Activated CD4-positive, alpha-beta T cell treated with anti-CD3 and anti-CD28 coated beads, Interleukin-2, amount 50 U/mL, for 1 hour (primary cell): ENCODE data around the gene NUP62CL.
"Not testable (repeated sequence)": the region's sequence is repeated elsewhere in the genome, so short reads cannot be mapped to it uniquely, and the experiment has no call there.

Experiments
- DNase-seq: peaks from one replicate; pipeline ENCODE4 v3.0.0-alpha.2; 2020

NUP62CL gene, protein sequence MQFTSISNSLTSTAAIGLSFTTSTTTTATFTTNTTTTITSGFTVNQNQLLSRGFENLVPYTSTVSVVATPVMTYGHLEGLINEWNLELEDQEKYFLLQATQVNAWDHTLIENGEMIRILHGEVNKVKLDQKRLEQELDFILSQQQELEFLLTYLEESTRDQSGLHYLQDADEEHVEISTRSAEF

DNA sequence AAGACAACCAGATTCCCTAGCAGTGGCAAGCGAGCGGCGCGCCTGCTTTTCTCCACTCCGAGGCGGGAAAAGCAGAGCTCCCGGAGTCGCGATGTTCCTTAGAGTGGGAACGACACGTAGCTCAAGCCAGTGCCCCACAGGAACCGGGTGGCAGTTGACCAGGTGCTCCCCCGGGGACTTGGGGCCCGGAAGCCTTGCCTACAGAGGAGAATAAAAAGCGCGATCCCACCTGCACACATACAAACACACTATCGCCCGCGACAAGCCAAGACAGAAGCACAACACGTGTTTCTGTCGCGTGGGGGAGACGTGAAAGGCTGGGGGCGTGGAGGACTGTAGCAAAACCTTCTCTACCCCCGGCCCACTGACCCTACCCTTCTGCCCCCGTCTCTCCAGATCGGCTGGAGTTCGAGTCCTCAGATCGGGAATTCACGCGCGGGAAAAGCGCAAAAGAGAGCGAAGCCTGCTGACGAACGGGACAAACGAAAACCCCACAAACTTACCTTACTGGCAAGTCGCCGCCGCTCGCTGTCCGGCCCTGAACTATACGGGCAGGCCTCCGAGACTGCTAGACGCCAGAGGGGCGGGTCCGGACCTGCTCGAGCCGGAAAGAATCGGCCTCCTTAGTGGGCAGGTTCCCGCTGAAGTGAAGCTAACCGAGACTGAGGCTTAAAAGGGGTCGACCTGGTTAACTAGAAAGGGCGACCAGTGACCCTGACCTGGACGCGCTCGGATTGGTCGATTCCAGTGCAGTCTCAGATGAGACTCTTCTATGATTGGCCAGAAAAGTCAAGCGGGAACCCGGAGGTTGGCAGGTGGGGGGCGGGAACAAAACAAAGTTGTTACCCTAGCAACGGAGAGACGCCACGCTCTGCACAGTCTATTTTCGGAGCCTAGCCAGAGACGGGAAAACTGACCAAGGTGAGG is at the start of gene NUP62CL, which contains the start of gene DNAAF6:
Gene NUP62CL (minus strand): TSS at position 664 of the 927 bp plus-strand sequence. CDS start 31,287 bp downstream, outside the sequence.
Gene DNAAF6 (plus strand): TSS at position 842 of the 927 bp plus-strand sequence. CDS start 6,265 bp downstream, outside the sequence.
- peak; percentile 63 for DNase-seq

DNA sequence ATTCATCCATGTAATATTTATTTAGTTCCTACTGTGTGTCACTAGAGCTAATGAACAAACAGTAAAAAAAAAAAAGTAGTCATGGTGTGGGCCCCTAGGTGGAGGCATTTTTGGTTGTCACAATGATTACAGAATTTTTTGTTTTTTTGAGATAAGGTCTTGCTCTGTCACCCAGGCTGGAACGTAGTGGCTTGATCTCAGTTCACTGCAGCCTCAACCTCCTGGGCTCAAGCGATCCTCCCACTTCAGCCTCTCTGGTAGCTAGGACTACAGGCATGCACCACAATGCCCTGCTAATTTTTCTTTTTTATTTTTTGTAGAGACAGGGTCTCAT is 22.2 kb upstream of the NUP62CL start:
- no peak for DNase-seq

DNA sequence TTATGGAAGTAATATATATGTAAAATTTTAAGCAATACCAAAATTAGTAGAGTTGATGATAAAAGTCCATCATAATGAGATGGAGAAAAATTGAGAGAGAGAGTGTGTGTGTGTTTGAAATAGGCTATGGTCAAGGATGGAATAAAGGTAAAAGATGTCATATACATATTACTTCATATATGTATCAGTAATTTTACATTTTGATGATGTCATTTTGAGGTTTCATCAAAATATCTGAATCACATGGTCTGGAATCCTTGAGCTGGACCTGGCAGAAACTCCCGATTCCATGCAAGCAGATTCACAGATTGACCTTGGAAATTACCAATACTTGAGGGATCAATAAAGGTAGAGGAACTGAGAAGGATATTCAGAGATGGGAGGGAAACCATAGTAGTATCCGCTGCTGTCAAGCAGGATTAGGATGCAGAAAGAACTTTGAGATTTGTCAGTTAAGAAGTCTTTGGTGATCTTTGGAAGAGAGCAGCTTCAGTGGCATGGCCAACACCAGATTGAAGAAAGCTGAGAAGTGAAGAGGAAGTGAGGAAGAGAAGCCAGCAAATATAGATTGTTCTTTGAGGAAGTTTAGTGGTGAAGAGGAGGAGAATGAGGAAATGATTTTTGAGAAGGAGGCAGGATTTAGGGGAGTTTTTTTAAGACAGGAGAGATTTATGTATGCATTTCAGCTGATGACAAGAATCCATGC is 21.7 kb upstream of the NUP62CL start:
- no peak for DNase-seq

DNA sequence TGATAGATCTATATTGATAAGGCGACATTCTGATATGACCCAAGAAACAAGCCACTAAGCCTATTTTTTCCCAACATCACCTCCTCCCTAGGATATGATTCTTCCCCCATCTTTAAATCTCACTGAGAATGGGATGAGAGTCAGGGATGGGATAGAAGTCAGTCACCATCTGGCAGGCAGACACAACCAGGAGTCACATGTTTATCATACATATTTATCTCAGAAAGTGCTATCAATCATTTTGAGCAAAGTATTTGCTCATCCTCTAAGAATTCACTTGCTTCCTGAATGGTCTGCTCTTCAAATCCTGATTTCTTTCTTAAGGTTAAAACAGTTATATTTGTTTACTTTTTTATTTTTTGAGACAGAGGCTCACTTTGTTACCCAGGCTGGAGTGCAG is 20.5 kb upstream of the NUP62CL start:
- no peak for DNase-seq

DNA sequence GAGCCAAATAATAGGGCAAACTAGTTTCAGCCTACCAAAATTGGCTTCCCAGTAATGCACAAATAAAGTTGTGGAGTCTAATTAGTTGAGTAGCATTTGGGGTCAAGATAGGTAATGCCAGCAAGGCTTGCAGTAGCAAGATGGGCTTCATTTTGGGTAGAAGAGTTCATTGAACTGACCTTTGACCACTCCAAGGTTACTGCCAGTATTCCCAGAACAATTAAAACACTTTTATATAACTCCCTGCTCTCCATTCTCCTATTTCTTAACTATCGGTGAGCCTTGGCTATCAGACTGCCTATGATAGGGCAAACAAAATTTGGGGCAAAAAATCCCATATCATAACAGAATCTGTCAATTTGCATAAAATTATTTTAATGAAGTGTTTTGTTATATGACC is 7.2 kb upstream of the NUP62CL start:
- DNase-seq: no peak

DNA sequence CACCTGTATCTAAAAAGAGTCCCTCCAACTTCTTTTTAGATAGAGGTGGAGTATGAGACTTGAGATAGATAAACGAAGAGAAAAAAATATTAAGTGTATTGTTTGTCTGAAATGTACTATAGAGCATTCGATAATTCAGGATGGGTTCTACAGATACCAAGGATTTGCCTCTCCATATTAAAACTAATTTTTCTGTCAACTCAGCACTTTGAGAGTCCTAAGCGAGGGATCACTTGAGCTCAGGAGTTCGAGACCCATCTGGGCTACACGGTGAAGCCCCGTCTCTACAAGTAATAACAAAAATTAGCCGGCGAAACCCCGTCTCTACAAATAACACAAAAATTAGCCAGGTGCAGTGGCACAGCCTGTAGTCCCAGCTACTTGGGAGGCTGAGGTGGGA is 1.7 kb upstream of the NUP62CL start:
- no peak for DNase-seq

DNA sequence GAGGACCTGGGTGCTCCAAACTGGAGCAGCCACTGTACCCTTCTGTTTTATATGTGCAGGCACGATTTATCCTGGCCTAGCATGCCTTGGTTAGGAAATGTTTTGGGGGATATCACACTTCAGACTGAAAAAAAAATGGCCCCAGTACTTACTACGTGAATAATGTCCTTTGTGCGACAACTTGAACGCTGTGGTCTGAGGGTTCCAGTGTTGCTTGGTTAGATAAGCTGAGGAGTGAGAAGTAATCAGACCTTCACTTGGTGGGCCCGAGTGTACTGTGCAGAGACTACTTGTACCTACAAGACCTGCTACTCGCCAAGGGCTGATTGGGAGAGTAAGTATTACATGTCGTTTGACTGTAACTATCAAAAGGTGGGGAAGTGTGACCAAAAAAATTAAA is 856 bp upstream of the NUP62CL start:
- DNase-seq: no peak

DNA sequence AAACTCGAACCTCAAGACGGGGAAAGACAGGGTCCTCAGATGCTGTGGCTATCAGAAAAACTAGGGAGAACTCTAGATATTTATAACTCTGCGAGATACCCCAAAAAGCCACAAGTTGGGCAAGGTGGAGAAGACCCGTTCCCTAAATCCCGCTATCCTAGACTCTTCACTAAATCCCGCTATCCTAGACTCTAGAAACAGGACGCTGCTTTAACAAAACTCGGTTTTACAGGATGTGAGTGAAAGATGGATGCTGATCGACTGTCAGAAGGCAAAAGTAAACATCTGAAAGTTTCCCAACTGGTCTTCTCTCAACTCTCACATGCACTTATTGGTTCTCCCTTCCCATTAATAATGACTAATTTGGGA is 448 bp upstream of the NUP62CL start:
- no peak for DNase-seq

DNA sequence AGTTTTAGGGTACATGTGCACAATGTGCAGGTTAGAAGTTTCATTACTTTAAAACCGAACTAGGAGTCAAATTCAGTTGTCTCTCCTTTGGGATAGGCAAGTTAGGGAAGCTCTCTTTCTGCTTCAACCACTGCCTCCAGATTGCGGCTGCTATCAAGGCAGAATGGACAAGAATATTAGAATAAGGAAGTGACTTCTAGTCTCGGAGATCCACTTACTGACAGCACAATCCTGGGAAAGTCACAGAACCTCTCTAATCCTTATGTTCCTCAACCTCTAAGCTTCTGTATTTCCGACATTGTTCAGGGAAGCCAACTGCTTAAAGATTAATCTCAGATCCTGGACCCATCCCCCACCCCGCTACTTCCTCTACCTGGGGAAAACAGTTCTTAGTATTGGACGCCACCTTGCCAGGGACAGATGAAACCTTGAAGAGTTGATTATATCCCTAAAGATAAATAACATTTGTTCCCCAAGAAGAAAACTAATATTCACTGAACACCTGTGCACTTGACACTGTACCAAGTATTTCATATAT is 2.1 kb downstream of the NUP62CL start:
- no peak for DNase-seq

DNA sequence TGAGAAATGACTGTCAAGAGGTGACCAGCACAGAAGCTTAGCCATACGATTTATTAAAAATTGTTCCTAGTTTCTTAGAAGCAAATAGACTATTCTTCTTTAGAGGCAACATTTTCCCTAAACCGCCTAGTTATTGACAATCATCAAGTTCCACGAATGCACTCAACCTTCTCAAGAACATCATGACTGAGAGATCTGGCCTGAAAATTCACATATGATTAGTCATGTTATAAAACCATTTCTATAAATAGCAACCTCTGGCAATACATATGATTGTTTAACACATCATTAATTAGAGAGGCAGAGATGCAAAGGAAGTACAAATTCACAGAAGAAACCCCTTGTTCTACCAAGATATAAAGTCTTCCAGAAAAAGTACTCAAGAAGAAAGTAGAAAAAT is 6.7 kb downstream of the NUP62CL start:
- DNase-seq: no peak

DNA sequence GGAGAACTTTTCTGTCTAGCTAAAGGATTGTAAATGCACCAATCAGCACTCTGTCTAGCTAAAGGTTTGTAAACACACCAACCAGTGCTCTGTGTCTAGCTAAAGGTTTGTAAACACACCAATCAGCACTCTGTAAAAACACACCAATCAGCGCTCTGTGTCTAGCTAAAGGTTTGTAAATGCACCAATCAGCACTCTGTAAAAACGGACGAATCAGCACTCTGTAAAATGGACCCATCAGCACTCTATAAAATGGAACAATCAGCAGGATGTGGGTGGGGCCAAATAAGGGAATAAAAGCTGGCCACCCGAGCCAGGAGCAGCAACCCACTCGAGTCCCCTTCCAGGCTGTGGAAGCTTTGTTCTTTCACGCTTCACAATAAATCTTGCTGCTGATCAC is 8.2 kb downstream of the NUP62CL start:
- not testable (repeated sequence) for DNase-seq

DNA sequence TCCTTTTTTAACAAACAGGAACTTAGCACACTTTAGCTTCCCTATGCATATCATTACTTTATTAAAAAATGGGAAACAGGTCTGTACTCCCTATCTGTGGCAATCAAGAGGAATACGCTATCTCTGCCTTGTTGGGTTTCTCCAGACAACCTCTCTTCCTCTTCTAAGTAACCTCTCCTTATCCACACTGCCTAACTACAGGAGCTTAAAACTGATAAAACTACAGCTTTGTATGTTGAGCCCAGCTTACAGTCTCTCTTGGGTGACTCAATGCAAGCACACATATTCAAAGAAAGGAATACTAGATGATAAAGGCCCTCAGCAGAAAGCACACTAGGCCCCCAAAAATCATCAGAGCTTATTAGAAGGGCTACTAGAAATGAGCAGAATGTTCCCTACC is 8.9 kb downstream of the NUP62CL start:
- no peak for DNase-seq

DNA sequence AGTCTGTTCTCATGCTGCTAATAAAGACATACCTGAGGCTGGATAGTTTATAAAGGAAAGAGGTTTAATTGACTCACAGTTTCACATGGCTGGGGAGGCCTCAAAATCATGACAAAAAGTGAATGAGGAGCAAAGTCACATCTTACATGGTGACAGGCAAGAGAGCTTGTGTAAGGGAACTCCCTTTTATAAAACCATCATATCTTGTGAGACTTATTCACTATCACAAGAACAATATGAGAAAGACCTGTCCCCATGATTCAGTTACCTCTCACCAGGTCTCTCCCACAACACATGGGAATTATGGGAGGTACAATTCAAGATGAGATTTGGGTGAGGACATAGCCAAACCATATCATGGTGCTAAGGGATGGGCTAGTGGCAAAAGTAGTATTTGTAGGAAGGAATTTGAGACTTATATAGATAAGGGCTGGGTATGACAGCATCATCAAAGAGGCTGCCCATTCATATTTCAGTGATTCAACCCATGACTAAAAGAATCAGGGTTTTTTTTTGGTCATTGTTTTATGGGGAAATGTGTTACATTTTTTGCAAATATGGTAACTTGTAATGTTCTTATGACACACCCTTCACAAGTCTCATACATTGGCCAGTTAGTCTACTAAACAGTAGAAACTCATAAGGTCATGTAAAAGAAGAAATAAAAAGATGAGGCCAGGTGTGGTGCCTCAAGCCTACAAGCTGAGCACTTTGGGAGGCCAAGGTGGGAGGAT is 34.7 kb downstream of the NUP62CL start:
- no peak for DNase-seq

DNA sequence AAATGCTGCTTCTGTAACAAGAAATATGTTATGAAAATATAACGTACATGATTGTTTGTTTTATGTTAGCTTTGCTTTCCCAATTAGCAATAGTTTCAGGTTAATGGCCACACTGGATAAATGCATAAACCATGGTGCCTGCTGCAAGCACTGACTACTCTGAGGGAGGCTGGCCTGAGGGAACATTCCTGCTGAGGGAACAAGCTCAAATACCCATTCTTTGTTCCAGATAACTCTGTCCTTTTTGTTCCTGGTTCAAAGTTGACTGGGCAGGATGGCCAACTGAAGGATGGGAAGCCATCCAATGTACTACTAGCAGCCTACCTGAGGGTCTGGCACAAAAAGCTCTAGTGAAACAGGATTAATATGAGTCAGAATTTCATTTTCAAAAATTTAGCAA is 37.5 kb downstream of the NUP62CL start:
- no peak for DNase-seq

DNA sequence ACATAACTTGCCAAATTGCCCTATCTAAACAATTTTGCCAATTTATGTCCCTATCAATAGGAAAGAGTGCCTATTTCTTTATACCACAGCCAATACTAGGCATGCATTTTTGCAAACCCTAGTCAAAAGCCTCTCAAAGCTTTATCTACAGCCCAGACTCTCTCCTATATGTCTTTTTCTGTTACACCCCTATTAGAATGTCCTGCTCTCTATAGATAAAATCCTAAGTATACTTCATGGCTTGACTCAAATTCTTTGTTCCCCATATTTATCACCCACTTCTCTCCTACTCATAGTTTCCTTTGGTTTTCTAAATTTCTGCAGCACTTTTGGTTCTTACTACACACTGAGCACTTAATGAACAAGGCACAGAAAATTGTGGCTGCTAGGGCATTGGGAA is 38.0 kb downstream of the NUP62CL start:
- no peak for DNase-seq

DNA sequence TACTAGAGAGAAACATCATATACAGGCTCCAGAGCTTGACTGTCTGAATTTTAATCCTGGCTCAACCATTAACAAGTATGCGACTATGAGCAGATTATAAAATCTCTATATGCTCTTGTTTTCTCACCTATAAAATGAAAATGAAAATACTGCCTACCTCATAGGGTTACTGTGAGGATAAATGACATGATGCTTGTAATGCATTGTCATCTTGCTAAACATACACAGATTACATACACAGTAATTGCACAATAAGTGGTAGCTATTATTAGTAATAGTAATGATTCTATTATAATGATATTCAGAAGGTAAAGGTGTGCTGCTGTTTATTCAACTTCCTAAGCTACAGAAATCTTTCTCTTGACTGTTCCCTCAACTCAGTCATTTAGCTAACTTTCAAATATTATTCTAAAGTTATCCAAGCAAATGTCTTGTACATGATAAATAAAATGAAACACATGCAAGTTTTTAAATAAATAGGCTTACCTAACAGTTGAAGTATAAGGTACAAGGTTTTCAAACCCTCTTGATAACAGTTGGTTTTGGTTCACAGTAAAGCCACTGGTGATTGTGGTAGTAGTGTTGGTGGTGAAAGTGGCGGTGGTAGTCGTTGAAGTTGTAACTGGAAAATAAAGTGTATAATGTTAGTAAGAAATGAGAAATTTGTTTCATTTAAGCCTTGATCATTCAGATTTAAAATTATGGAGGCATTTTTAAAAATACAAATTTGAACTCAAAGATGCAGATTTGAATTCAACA is 38.9 kb downstream of the NUP62CL start:
- no peak for DNase-seq

DNA sequence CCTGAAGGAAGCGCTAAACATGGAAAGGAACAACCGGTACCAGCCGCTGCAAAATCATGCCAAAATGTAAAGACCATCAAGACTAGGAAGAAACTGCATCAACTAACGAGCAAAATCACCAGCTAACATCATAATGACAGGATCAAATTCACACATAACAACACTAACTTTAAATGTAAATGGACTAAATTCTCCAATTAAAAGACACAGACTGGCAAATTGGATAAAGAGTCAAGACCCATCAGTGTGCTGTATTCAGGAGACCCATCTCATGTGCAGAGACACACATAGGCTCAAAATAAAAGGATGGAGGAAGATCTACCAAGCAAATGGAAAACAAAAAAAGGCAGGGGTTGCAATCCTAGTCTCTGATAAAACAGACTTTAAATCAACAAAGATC is 48.6 kb downstream of the NUP62CL start:
- not testable (repeated sequence) for DNase-seq

DNA sequence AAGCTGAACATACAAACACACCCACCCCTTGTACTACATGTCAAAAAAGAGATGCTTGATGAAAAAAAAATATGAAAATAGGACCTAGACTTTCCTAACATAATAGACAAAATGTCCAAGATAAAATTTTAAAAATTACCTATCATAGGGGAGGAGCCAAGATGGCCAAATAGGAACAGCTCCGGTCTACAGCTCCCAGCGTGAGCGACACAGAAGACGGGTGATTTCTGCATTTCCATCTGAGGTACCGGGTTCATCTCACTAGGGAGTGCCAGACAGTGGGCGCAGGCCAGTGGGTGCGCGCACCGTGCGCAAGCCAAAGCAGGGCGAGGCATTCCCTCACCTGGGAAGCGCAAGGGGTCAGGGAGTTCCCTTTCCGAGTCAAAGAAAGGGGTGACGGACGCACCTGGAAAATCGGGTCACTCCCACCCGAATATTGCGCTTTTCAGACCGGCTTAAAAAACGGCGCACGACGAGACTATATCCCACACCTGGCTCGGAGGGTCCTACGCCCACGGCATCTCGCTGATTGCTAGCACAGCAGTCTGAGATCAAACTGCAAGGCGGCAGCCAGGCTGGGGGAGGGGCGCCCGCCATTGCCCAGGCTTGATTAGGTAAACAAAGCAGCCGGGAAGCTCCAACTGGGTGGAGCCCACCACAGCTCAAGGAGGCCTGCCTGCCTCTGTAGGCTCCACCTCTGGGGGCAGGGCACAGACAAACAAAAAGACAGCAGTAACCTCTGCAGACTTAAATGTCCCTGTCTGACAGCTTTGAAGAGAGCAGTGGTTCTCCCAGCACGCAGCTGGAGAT is 50.4 kb downstream of the NUP62CL start:
- DNase-seq: not testable (repeated sequence)

DNA sequence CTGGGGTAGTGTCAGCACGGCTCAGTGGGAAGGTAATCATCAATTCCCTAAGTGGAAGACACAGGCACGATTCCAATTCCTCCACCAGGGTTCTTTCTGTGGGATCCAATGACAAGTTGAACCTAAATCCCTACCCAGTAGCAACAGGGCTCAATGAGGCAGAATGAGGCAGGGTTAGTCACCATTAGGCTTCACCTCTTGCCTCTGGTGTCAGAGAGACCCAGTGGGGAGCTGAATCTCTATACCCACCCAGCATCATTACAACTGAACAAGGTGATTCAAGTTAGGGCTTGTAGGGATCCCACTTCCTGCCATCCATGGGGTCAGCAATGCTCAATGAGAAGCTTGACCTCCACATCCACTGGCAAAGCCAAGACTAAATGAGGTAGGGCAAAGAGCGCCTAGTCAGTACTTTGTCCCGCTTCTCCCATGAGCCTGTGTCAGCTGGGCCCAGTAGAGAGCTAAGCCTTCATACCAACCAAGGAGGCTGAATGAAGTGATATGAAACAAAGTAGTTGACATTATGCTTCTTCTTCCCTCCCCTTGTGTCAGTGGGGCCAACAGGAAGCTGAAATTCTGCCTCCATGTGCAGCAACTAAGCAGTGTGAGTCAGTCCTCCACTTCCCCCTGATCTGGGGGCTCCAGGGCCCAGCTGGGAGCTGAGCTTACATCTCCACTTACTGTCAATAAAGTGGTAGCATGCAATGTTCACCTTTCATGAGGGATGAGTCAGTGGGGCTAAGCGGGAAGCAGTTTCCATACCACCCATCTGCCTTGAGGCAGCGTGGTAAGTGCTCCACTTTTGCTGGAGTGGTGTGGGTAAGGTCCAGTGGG is 51.2 kb downstream of the NUP62CL start:
- peak; percentile 1 for DNase-seq

DNA sequence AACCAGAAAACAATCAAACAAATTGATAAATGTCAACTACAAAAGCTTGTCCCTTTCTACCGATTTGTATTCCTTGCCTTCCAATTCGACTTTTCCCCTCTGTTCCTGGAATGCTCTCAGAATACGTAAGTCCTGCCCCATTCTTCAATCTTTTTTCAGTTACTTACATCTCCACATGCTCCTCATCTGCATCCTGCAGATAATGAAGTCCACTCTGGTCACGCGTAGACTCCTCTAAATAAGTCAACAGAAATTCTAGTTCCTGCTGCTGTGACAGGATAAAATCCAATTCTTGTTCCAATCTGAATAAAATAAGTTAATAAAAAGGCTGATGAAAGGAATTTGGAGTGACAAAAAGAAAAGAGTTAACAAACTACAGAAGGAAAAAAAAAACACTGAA is 53.2 kb downstream of the NUP62CL start:
- no peak for DNase-seq
